Forelimb muscle (tissue), 1 donor: ENCODE data around the gene SFI1. TPM values are rescaled to one million over a fixed set of nuclear protein-coding genes. Genes with fewer than 3 reads are reported as not detected.
A peak's percentile ranks its signal among the peaks of the same experiment; 100 is the strongest.
"Not testable (repeated sequence)": the region's sequence is repeated elsewhere in the genome, so short reads cannot be mapped to it uniquely, and the experiment has no call there.

ENCODE experiments used
- DNase-seq: peaks from one replicate; pipeline ENCODE4 v3.0.0-alpha.2; 2013; ENCODE audit warnings: low read depth
- polyA plus RNA-seq: library from polyadenylated mRNA; unstranded; fragments of 120-200 nt; gene quantifications from one replicate; pipeline ENCODE4 v1.2.1, GENCODE V29; 2013; ENCODE audit not compliant: insufficient read length

SFI1 gene
- polyA plus RNA-seq: 9.6 TPM

DNA sequence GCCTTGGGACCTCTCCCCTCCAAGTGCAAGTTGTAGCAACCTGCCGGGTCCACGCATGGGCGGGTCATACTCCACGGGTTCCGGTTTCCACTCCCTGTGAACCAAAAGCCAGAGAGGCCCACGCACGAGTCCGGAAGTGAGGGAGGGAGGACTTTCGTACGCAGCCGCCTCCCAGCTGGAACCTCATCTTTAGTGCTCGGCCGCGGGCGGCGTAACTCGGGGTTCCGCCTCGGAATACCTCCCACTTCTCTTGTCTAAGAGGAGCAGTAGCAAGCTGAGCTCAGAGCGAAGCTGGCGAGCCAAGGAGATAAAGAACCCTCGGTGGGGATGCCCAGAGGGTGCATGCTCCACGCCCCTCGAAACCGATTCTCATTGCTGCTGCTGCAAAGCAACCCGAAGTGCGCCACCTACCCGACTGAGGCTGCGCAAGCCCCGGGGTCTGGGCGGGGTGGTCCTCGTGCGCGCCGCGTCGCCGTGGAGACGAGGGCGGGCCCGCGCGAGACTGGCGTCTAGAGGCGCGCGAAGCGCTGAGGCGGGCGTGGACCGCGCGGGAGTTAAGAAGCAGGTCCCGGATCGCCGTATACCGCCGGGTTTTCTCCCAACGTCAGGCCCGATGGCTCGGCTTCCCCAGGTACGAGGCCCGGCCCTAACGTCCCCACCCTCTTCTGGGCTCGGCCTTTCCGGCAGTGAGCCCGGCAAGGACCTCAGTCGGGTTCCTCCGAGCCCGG lies at the start of gene SFI1:
Gene SFI1 (plus strand): TSS at position 530 of the 728 bp plus-strand sequence. CDS start 11,749 bp downstream, outside the sequence.
- DNase-seq: peak; percentile 59

GRCh38 chr22:31446767-31447166 lies 49.6 kb upstream of the SFI1 start:
- DNase-seq: no peak

GRCh38 chr22:31447337-31447736 lies 49.0 kb upstream of the SFI1 start:
- DNase-seq: no peak

DNA sequence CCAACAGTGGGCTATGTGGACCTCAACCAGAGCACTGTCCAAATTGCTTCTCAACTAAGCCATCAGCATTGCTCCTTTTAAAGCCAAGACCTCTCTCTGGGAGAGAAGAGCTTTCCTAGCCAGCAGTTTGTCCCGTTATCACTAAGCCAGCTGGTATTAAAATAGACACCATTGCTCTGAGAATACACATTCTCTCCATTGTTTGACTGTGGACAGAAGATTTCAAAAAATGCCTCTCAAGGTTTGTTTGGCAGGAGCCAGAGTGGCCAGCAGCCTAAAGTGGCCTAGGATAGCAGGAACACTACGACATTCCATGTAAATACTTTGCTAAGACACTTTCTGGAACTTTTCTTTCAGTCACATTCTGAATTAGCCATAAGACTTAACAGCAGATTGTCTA lies 48.0 kb upstream of the SFI1 start:
- no peak for DNase-seq

GRCh38 chr22:31449506-31449905 lies 46.8 kb upstream of the SFI1 start:
- no peak for DNase-seq

DNA sequence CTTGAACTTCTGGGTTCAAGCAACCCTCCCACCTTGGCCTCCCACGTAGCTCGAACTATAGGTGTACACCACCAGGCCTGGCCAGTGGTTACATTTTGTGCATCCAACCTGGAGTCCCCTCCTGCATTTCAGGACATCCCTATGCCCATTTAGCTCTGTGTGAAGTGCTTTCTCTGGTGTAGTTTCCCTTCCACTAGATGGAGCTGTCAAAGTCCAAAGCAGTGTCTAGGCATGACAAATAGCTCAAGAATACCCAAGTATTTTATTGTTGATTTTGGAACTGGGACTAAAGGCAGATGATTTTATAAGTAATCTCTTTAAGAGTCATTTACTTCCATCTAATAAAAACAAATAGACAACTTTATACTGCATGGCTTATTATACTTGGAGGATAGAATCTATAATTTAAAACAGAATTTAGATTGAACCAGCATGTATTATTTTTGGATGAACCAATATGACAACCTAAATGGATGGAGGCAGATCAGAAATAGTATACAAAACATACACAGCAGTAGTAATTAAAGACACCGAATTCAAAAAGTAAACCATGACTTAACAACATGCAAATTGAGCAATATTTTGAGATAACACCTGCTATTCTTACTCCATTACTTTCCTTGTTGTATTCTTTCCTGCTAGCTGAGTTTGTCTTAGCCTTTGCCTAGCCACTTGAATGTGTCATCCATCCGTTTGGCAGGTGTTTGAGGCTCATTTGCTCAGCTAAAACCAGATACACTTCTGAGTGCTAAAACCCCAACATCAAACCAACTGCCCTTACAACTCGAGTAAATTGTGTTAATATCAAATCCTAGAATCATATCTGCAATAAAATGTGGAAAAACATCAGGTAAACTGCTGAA lies 44.4 kb upstream of the SFI1 start:
- DNase-seq: no peak

- no peak for DNase-seq
These were observed 34.6 kb upstream of the SFI1 start for GRCh38 chr22:31461699-31462098.

DNA sequence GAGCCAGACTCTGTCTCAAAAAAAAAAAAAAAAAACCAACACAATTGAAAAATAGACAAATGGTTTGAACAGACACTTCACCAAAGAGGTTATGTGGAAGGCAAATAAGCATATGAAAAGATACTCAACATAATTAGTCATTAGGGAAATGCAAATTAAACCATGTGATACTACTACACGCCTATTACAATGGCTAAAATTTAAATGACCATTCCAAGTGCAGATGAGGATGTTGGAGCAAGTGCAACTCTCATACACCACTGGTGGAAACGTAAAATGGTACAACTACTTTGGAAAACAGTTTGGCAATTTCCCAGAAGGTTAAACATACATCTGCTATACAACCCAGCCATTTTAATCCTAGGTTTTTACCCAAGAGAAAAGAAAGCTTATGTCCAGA lies 31.0 kb upstream of the SFI1 start:
- DNase-seq: no peak

DNA sequence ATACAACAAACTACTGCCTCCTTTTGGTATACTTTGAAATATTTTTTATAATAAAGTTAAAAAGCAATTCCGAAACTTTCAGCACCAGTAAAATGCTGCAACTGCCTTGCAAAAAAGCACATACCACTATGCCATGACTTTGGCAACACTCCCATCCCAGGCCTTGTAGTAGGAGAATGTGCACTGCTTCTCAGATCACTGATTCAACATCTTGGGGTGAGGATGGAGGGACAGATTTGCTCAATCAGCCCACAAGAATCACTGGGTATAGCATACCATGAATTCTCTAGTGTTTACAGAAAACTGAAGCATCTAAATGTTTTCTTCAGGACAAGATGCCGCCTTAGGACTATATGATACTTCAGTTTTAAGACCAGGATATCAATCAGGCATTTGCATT lies 21.6 kb upstream of the SFI1 start:
- no peak for DNase-seq

DNA sequence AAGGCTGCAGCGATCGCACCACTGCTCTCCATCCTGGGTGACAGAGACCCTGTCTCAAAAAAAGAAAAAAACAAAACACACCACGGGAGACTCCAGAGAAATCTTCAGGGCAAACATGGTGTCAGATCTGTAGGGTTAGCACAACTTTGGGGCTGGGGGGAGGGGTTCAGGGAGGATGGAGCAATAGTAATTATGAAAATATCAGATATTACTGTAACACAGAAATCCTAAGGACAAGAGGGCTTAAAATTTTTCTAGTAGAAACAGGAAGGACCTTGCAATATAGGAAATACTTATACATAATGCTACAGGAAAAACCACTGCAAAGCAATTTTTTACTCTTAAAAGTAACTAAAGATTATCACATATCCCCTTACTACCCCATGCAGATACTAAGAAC lies 20.5 kb upstream of the SFI1 start:
- DNase-seq: no peak

DNA sequence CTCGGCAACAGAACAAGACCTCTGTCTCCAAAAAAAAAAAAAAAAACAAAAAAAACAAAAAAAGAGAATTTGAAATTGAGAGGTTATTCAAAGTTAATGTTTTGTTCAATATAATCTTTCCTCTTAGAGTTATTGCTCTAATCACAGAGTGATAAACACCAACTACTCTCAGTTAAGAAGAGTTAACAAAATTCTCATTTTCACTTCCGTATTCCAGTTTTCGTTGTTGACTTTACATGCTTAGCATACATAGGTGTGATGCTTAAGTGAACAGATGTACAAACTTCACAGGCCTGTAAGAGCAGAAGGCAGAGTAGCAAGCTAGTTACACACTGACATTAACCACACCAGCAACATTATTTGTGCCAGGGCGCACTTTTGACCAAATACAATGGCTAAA lies 19.0 kb upstream of the SFI1 start:
- DNase-seq: no peak

DNA sequence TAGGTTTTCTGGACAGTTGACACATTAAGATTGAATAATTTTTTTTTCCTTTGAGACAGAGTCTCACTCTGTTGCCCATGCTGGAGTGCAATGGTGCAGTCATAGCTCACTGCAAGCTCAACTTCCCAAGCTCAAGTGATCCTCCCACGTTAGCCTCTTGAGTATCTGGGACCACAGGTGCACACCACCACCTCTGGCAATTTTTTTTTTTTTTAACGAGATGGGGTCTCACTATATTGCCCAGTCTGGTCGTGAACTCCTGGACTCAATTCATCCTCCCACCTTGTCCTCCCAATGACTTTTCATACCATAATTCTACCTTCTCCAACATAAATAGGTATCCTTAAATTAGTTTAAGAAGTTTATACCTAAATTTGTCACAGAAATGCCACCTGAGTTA lies 15.2 kb upstream of the SFI1 start:
- no peak for DNase-seq

- not testable (repeated sequence) for DNase-seq
These were observed 13.9 kb upstream of the SFI1 start for GRCh38 chr22:31482470-31482869.

GRCh38 chr22:31486369-31486768 lies 10.0 kb upstream of the SFI1 start:
- DNase-seq: not testable (repeated sequence)

DNA sequence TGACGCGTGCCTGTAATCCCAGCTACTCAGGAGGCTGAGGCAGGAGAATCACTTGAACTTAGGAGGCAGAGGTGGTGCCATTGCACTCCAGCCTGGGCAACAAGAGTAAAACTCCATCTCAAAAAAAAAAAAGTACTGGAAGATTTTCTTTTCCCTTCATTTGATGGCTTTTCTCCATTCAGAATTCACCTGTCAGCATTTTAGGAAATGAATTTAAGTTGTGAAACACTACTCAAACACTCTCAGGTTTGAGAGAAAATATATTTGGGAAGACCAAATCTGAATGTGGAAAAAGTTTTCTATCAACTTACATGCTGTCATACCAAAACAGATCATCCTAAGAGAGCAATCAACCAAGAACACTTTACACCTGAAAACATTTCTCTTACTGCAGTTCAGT lies 9.4 kb upstream of the SFI1 start:
- DNase-seq: no peak

DNA sequence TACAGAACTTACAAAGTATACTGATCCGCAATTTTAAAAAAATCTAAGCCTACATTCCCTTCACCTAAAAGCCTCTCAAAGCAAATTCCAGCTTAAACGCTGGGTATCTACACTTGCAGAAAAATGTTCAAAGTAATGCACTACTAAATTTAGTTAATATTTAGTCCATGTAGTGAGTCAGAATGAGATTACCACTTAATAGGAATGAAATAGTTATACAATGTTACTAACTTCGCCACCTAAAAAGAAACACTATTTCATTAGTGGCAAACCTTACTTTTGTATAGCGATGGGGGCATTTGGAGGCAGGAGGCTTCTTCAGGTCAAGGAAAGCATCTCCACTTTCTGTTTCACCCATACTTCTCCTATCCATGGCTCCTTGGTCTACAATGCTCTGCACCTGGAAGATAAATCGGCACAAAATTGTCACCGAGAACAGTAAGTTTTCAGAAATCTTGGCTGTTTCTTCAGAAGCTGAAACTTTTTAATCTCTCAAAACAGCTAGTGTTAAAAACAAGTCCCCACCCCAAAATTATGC lies 7.9 kb upstream of the SFI1 start:
- DNase-seq: no peak

- DNase-seq: no peak
These were observed 7.2 kb upstream of the SFI1 start for GRCh38 chr22:31488988-31489617.

- DNase-seq: no peak
These were observed 6.5 kb upstream of the SFI1 start, which contains the start of gene EIF4ENIF1 for GRCh38 chr22:31489632-31490495. EIF4ENIF1 (minus strand) TSS chr22:31489842; CDS start chr22:31488718, 1,124 bp downstream.

DNA sequence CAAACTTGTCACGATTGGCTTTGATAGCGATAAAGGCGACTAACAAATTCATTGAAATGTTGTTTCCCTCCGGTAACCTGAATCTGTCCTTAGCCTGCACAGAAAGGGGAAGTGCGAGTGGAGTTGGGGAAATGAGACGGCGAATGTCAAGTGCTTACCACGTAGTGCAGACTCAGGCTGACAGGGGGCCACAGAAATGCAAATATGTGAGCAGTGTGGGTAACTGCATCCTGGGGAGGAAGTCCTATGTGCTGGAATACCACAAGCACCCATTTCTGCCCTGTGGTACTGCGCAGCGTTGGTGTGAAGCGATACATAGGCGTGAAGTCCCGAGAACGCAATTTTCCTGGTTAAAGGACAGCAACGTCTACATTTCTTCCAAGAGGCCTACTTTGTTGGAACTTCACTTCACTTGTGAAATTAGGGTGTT lies 5.8 kb upstream of the SFI1 start:
- no peak for DNase-seq

- no peak for DNase-seq
These were observed 4.9 kb upstream of the SFI1 start for GRCh38 chr22:31491218-31491962.
